Upper lobe of right lung (tissue), 1 donor: ENCODE data around the gene FOXA2. TPM values are rescaled to one million over a fixed set of nuclear protein-coding genes. Genes with fewer than 3 reads are reported as not detected.

ENCODE experiments used
- ATAC-seq: fragments of 200-7000 bp; cut with Tn5 transposase; one replicate; pipeline ENCODE4 v1.9.1; 2020; ENCODE audit warnings: mild to moderate bottlenecking, moderate library complexity
- DNase-seq: peaks from one replicate; pipeline ENCODE4 v3.0.0-alpha.2; 2020
- H3K27ac ChIP-seq: fragments of 200-600 bp; one replicate; pipeline ENCODE4 v1.8.0; 2022
- H3K27me3 ChIP-seq: fragments of 200-600 bp; one replicate; pipeline ENCODE4 v1.8.0; 2022; ENCODE audit warnings: mild to moderate bottlenecking
- H3K36me3 ChIP-seq: fragments of 200-600 bp; one replicate; pipeline ENCODE4 v1.8.0; 2022
- H3K4me1 ChIP-seq: fragments of 200-600 bp; one replicate; pipeline ENCODE4 v1.8.0; 2022
- H3K4me3 ChIP-seq: fragments of 200-600 bp; one replicate; pipeline ENCODE4 v1.8.0; 2022; ENCODE audit warnings: mild to moderate bottlenecking
- H3K9me3 ChIP-seq: fragments of 200-600 bp; one replicate; pipeline ENCODE4 v1.8.0; 2022
- intact Hi-C: fragments of 100-400 bp; cut with DNase I; formaldehyde crosslinking; loops from one replicate; pipeline ENCODE4 v1.11.0; 2022
- total RNA-seq: library from RNA; stranded (reverse); fragmentation: NEBNext Ultra II Directional; extraction: Animal tissue kit (Norgen Biotek cat#: 25700); gene quantifications from one replicate; pipeline ENCODE4 v1.2.1, GENCODE V29; 2021
- TF ChIP-seq, protein P1 (sequence below): fragments of 200-600 bp; IDR thresholded peaks from one replicate; pipeline ENCODE4 v1.8.0; 2022; ENCODE audit warnings: antibody characterized with exemption
- donor health status: DM: no; HTN: yes; CAD: no; lungs with severe emphysema.

FOXA2 gene
- total RNA-seq, 1 donor from 2014 or later, result 21.7 TPM

GRCh38 chr20:22578221-22579118 is 5.9 kb downstream of the FOXA2 start:
- peak overlapping the region; percentile 44 for H3K4me3 ChIP-seq
- ATAC-seq (peak; percentile 45), DNase-seq (peak; percentile 85)
- no peaks in the 10 kb centered on the region for H3K36me3 ChIP-seq
- intact Hi-C loops, result no loop called here
- peaks cover 83% of the 10 kb centered on the region for H3K27me3 ChIP-seq
- H3K9me3 ChIP-seq, result no peaks in the 10 kb centered on the region
- peak overlapping the region; percentile 83 for H3K27ac ChIP-seq
- no peaks in the 10 kb centered on the region for H3K4me1 ChIP-seq
- TF ChIP-seq, protein P1, sequence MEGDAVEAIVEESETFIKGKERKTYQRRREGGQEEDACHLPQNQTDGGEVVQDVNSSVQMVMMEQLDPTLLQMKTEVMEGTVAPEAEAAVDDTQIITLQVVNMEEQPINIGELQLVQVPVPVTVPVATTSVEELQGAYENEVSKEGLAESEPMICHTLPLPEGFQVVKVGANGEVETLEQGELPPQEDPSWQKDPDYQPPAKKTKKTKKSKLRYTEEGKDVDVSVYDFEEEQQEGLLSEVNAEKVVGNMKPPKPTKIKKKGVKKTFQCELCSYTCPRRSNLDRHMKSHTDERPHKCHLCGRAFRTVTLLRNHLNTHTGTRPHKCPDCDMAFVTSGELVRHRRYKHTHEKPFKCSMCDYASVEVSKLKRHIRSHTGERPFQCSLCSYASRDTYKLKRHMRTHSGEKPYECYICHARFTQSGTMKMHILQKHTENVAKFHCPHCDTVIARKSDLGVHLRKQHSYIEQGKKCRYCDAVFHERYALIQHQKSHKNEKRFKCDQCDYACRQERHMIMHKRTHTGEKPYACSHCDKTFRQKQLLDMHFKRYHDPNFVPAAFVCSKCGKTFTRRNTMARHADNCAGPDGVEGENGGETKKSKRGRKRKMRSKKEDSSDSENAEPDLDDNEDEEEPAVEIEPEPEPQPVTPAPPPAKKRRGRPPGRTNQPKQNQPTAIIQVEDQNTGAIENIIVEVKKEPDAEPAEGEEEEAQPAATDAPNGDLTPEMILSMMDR, result no peak

DNA sequence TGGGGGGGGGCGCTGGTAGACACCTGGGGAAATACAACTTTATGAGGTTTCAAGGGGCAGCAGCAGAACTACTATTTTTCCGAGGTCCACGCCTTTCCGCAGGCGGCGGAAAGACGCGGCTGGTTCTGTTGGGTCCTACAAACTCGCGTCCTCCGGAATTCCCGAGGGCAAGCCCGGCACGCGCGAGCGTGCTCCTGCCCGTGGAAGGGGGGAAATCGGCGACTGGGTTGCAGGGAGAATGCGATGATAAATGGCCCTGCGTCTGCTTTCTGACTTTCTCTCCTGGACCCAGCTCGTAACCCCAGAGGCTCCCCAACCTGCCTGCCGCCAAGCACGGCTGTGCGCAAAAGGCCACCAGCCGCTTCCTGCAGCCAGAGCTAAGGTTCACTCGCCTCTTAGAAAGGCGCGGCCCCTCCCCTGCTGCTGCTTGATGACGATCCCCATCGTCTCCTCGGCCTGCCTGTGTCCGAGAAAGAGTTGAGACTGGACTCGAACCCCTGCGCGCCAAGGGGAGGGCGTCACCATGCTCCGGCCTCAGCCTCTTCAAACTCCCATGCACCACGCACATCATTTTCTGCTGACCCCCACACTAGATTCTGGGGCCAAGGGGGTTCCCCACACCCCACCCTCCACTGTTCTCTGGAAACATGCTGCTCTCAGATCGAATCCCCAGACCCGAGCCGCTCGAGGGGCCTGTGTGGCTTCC is 6.7 kb downstream of the FOXA2 start:
- Histone ChIP-seq H3K27ac (peak overlapping the region; percentile 83), H3K4me1 (no peaks in the 10 kb centered on the region), H3K36me3 (no peaks in the 10 kb centered on the region), H3K9me3 (no peaks in the 10 kb centered on the region), H3K4me3 (peak overlapping the region; percentile 44), H3K27me3 (peaks cover 83% of the 10 kb centered on the region)
- TF ChIP-seq, protein P1, result no peak
- intact Hi-C loops, result no loop called here
- ATAC-seq, result peak; percentile 79
- peak; percentile 88 for DNase-seq

- H3K36me3 ChIP-seq, result no peaks in the 10 kb centered on the region
- no peaks in the 10 kb centered on the region for H3K9me3 ChIP-seq
- TF ChIP-seq, protein P1, result no peak
- peak overlapping the region; percentile 44 for H3K4me3 ChIP-seq
- H3K27me3 ChIP-seq, result peaks cover 83% of the 10 kb centered on the region
- ATAC-seq, result peak; percentile 2
- H3K4me1 ChIP-seq, result no peaks in the 10 kb centered on the region
- intact Hi-C loops, result no loop called here
- peak overlapping the region; percentile 83 for H3K27ac ChIP-seq
- no peak for DNase-seq
Measured at GRCh38 chr20:22576733-22577514, 7.4 kb downstream of the FOXA2 start.

DNA sequence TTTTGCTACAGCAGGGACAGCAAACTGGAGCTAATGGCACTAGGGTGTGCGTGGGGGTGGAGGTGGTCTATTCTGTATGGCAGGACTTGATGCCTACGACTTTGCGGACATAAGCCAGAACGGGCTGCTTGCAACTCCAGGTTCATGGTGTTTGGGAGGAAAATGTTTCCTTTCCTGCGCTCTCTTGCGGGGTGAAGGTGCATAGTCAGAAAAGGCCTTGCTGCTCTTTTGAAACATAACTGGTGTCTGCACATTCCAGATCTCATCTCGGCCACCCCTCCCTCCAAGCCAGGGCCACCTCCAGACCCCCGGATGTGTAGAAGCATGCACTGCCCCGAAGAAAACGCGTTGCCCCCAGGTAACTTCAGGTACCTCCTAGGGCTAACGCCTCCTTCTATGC is 8.1 kb downstream of the FOXA2 start:
- Histone ChIP-seq H3K4me3 (peak overlapping the region; percentile 44), H3K36me3 (no peaks in the 10 kb centered on the region), H3K27ac (peak overlapping the region; percentile 83), H3K9me3 (no peaks in the 10 kb centered on the region), H3K4me1 (no peaks in the 10 kb centered on the region), H3K27me3 (peaks cover 82% of the 10 kb centered on the region)
- intact Hi-C loops, result no loop called here
- TF ChIP-seq, protein P1, result no peak
- DNase-seq (no peak), ATAC-seq (no peak)

DNA sequence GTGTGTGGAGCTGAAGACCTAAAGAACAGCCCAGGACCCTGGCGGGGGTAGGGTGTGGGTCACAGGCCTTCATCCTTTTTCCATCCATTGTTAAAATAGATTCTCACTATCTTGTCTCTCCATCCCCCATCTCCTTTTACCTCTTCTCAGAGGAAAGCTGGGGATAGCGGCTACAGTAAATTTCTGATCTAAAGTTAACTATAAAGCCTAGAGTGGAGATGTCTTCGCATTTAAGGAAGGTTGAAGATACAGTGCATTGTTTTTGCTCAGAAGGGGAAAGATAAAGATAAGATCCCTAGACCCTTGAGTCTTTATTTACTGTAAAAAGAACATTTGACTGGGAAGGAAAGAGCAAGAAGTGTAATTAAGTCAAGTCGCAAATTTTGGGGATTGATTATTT is 8.6 kb downstream of the FOXA2 start:
- TF ChIP-seq, protein P1, result no peak
- intact Hi-C loops, result no loop called here
- Histone ChIP-seq H3K4me3 (no peak overlapping the region), H3K9me3 (no peaks in the 10 kb centered on the region), H3K4me1 (no peaks in the 10 kb centered on the region), H3K36me3 (no peaks in the 10 kb centered on the region), H3K27ac (peak overlapping the region; percentile 83), H3K27me3 (peaks cover 81% of the 10 kb centered on the region)
- DNase-seq, result no peak
- ATAC-seq, result no peak
